HG03135 (cell line): Measurements from ENCODE around the gene PDE6A.

Source experiments
- ATAC-seq: cut with Tn5 transposase; IDR thresholded peaks from one replicate; pipeline ENCODE4 v1.9.1; 2021; ENCODE audit warnings: mild to moderate bottlenecking, moderate library complexity; ENCODE audit not compliant: unreplicated experiment

Gene PDE6A

DNA sequence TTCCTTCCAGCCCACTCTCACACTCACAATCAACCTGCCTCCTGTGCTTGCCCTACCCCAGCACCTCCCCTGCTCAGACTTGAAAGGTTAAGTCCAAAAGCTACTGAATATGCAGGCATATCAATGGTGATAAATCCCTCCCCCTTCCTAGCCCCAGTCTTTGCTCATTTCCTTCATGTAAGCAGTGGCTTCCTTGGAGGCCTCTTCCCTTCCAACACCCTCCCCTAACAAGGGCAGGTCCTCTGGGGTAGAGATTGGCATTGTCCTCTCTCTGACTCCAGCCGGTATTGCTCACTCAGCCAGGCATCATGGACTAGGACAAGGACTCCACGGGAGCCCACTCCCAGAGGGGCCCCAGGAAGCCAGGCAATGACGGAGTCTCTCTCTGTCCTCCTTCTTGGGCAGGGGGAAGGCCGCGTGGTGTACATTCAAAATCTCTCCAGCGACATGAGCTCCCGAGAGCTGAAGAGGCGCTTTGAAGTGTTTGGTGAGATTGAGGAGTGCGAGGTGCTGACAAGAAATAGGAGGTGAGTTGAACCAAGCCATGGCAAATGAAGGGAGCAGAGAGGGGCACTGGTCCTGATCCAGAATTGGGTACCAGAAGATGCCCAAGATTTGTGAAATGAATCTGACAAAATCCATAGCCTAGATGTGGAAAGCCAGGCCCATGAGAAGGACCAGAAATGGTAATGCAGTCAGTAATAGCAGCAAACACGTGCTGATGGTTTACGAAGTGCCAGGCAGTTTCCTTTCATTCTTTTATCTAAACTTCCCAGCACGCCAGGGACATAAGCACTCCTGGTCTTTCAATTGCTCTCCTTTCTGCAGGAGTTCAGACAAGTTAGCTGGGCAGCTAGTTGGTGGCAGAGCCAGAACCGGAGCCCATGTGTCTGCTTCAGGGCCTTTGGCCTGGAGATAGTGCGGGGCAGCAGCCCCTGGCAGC, 102.5 kb downstream of the PDE6A start:
- no peak for ATAC-seq

DNA sequence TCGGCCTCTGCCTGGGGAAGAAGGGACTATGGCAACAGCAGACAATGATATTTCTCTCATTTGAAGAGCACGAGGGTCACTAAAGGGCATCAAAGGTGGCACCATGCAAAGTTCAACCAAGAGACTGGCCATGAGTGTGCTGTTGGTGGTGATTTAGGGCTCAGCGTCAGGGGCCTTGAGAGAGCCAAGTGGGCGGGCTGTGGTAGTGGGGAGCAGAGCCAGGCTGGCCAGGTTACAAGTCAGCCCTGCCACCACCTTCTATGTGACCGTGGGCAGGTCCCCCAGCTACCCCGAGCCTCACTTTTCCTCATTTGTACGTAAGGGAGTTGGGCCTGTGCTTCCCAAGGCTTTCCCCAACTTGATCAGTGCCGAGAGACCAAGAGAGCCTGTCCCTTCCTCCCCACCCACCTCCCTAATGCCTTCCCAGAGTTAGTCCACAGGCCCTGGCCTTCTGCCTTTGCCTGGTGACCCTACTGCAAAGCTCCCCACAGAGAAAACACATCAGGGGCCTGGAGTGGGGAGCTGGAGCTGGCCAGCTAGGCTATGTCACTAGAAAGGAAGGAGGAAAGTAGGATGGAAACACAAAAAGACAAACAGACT, 104.3 kb downstream of the PDE6A start:
- no peak for ATAC-seq

DNA sequence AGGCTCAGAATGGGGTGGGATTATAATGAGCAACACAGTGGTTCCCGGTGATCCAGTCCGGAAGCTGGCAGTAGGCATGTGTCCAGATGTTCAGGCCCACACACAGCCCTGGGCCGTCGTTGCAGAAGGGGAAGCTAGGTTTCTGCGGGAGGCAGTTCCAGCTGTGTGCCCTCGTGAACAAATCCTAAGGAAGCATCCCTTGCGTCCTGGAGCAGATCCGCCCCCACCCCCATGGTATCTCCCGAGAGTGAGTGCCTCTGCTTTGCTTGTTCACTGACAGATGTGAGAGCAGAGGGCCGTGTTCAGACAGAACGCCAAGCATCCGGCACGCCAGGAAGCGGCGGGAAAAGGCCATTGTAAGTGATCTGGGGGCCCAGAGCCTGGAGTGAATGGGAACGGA, 104.8 kb downstream of the PDE6A start:
- ATAC-seq = no peak

DNA sequence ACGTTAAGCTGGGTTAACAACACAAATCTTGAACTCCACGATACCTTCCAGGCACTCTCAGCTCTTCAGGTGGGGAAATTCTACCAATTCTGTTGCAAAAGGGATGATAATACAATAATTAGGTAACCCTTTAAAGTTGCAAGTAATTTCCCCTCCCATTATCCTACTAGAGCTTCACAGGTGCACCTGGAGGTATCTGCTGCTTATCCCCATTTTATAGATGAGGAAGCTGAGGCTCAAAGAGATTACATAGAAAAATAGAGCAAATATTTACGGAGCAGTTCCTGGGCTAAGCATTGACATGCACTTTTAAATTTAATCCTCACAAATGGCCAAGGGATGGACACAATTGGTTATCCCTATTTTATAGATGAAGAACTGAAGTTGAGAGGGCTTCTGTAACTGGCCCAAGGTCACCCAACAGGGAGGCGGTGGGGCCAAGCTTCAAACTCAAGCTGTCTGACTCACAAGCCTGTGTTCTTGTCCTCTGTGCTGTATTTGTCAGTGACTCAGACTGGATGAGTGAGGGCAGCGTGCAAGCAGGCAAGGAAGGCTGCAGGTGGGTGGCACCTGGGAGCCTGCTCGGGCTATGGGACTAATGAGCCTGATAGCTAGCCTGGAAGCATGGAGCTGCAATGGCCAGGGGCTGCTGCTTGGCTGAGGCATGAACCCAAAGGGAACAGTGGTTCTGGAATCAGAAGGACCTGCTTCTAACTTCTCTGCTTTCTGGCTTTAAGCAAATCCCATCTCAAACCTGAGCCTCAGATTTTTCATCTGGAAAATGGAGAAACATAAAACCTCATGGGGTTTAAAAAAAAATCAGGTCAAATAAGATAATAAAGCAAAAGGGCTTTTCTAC, 105.5 kb downstream of the PDE6A start:
- ATAC-seq = no peak

DNA sequence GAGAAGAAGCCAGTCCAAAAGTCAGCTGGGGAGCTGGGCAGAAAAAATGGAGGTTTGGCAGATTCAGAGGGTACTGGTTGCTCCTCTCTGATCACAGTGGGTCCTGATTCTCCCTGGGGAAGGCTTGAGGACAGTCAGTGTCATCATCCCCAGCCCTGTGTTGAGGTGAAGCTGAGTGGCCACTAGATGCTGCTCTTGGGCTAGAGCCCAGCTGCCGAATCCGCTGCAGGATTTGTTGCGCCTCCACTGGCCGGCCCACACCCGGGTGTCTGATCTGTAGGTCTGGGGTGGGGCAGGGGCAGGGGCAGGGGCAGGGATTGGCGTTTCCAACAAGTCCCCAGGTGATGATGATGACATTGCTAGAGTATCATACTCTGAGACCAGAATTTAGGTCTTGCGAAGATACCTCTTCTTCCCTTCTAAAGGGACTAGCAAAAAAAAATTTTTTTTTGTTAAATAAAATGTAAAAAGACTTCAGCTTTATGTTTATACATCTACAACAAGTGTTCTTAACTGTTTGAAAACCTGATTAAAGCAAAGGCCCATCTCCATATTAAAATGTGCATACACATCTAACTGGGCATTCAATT, 106.8 kb downstream of the PDE6A start:
- ATAC-seq = no peak

DNA sequence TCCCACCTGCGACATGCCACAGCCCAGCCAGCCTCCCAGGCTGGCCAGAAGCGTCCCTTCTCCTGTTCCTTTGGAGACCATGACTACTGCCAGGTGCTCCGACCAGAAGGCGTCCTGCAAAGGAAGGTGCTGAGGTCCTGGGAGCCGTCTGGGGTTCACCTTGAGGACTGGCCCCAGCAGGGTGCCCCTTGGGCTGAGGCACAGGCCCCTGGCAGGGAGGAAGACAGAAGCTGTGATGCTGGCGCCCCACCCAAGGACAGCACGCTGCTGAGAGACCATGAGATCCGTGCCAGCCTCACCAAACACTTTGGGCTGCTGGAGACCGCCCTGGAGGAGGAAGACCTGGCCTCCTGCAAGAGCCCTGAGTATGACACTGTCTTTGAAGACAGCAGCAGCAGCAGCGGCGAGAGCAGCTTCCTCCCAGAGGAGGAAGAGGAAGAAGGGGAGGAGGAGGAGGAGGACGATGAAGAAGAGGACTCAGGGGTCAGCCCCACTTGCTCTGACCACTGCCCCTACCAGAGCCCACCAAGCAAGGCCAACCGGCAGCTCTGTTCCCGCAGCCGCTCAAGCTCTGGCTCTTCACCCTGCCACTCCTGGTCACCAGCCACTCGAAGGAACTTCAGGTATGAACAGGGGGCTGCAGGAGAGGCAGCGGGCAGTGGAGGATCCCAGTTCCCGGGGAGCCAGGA, 108.0 kb downstream of the PDE6A start:
- ATAC-seq = no peak

DNA sequence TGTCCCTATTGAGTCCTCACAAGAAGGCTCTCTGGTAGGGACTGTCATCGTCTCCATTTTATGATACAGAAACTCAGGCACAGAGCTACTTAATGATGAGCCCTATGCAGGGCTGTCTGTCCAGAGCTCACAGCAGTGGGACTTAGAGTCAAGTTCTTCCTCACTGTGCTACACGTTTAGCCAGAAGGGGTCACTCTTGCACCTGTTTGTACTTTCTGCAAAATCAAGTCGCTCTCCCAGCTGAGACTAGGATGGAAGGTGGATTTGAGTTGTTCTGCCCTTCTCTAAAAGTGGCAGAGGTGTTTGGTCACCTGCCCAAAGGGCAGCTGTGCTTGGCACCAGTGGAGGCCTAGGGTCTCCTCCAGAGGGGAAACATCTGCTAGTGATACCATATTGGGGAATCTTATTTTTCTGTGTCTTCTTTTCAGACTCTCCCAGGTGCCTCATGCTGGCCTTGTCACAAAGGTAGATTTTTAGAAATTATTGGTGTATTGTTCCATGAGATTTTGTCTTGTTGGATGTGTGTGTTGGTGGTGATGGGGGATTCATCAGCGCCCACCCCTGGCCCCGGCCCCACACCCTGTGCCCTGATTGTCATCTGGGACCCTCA, 110.2 kb downstream of the PDE6A start:
- no peak for ATAC-seq

DNA sequence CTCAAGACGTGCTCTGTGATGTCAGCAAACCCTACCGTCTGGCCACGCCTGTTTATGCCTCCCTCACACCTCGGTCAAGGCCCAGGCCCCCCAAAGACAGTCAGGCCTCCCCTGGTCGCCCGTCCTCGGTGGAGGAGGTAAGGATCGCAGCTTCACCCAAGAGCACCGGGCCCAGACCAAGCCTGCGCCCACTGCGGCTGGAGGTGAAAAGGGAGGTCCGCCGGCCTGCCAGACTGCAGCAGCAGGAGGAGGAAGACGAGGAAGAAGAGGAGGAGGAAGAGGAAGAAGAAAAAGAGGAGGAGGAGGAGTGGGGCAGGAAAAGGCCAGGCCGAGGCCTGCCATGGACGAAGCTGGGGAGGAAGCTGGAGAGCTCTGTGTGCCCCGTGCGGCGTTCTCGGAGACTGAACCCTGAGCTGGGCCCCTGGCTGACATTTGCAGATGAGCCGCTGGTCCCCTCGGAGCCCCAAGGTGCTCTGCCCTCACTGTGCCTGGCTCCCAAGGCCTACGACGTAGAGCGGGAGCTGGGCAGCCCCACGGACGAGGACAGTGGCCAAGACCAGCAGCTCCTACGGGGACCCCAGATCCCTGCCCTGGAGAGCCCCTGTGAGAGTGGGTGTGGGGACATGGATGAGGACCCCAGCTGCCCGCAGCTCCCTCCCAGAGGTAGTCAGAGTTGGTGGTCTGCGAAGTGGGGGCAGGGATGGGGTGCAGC, 111.3 kb downstream of the PDE6A start:
- no peak for ATAC-seq

DNA sequence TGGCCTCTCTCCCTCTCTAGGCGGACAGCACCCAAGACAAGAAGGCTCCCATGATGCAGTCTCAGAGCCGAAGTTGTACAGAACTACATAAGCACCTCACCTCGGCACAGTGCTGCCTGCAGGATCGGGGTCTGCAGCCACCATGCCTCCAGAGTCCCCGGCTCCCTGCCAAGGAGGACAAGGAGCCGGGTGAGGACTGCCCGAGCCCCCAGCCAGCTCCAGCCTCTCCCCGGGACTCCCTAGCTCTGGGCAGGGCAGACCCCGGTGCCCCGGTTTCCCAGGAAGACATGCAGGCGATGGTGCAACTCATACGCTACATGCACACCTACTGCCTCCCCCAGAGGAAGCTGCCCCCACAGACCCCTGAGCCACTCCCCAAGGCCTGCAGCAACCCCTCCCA, 112.0 kb downstream of the PDE6A start:
- ATAC-seq = no peak

DNA sequence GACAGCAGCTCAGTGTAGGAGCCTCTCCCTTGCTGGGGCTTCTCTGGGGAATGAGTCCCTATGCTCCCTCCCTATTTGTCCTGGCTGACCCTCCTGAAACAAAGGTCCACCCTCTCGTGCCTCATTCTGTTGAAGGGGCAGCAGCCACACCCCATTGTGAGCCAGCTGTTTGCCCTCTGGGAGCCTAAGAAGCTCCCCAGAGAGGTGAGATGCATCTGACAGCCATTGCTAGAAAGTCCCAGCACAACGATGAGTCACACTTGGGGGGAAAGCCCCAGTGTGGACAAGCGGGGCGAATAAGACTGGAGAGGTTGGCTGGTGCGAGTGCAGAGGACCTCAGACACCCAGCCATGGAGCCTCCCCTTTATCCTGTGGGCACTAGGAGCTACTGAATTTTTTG, 113.1 kb downstream of the PDE6A start:
- ATAC-seq = peak; percentile 70

DNA sequence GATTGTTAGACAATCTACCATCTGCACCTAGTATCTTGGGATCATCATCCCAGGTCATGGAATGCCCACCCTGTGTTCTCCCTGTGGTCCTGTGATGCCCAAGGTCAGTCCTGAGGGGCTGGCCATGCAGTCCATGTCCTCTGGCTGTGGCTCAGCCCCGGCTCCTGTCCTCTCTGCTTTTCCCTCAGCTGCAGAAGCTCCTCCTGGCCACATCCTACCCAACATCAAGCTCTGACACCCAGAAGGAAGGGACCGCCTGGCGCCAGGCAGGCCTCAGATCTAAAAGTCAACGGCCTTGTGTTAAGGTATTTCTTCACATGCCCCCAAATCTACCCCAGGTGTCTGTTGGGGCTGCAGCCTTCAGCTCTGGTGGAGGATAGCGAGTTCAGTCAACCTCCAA, 114.0 kb downstream of the PDE6A start:
- ATAC-seq = no peak

DNA sequence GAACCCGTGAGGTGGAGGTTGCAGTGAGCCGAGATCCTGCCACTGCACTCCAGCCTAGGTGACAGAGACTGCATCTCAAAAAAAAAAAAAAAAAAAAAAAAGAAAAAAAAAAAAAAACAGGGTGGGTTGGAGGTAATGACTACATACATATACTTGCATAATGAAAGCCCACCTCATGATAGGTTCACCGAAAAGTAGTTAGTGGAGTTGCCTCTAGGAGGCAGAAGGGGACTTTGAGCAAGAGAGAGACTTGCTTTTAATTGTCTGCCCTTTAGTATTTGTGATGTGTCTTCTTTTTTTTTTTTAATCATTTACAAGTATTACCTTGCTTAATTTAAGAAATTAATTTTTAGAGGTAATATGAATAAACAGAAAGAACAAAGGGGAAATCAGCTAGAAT, 114.6 kb downstream of the PDE6A start:
- no peak for ATAC-seq

DNA sequence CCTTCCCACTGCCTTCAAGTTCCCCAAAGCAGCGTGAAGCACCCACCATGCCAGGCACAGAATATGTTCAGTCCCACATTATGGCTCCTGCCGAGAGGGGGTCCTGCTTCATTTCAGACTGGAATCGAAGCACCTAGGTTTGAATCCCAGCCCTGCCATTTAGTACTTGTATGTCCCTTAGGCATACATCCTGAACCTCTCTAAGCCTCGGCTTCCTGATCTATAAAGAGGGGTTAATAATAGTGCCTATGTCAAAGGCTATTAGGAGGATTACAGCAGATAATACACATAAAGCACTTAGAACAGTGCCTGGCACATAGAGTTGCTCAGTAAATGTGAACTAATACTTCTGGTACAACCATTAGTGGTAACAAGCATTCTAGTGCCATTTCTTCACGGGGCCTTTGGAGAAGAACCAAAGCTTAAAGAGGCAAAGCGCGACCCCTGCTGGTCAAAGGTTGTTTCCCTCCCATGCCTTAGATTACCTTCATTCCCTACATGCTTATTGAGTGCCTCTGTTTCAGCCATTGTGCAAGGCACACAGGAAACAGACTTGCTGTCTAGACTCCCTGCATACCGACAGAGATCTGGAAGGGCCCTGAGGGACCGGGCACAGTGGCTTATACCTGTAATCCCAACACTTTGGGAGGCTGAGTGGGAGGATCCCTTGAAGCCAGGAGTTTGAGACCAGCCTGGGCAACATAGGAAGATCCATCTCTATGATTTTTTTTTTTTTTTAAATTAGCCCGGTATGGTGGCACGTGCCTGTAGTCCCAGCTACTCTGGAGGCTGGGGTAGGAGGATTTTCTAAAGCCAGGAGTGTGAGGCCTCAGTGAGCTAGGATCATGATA, 116.2 kb downstream of the PDE6A start:
- peak; percentile 54 for ATAC-seq

DNA sequence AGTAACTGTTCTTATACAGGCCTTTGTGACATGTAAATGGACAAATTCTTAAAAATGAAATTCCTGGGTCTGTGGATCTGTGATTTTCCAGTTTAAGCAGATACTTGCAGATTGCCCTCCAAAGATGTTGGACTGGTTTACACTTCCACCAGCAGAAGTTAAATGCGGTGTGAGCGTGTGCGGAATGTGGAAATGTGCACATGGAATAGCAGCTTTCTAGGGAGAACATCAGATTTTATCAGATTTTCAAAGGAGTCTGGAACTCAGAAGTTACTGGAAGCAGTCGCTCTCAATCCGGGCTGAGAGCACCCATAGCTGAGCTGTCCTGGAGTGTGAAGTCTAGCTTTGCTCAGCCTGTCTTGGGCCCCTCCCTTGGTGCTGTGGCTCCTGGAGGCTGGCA, 117.0 kb downstream of the PDE6A start:
- no peak for ATAC-seq

DNA sequence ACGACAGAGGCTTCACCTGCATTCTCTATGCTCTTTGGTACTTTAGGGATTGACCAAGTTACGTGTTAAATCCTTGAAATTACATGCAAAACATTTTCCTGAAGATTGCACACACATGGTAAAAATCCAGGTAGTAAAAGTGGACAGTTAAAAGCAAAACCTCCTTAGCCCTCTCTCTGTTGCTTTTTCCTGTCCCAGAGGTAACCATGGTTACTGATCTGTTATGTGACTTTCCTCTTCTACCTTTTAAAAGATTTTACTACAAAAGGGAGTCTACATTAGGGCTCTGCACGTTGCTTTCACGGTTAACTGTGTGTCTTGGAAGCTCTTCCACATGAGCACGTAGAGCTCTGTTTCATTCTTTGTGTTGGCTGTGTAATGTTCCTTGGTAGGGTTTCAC, 117.5 kb downstream of the PDE6A start:
- ATAC-seq = no peak

DNA sequence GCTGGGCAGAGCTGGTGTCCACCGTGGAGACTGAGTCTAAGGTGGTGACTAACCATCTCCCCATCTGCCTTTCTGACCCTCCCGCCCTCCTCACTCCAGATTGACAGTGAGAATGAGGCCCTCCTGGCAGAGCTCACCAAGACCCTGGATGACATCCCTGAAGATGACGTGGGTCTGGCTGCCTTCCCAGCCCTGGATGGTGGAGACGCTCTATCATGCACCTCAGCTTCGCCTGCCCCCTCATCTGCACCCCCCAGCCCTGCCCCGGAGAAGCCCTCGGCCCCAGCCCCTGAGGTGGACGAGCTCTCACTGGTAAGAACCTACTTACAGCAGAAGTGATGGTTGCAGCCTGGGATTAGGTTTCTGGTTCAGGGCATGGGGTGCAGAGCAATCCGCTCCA, 118.0 kb downstream of the PDE6A start:
- no peak for ATAC-seq

DNA sequence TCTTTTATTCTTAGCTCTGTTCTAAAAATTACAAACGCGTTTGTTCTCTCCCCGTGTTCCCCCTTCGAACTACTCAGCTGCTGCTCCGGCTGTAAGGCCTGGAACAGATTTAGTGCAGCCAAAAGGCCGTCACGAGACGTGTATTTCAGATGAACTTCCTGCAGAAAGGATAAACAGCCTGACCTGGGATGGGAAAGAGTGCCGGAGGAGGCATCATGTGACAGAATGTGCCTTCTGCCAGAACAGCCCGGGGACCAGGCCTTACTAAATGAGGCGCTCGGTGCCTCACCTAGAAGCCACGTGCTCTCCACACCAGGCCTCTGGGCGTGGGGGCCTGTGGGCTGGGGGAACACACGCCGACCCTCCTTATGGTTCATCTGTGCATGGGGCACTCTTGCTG, 119.7 kb downstream of the PDE6A start:
- no peak for ATAC-seq

DNA sequence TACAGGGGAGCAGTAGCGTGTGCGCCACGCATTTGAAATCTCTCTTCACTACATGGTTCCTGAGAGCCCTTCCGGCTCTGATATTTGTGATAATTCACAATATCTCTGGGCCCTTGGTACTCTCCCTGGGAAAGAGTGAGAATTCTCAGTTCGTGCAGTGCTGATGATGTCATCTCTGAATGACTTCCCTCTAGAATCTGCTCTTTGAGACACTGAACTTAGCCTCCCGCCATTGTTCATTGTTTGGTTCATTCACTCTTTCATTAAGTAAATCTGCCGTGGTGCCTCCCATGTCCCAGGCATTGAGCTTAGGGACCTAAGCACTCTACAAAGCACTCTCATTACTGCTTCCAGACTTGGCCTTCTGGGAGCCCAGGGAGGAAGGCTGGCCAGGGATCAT, 120.5 kb downstream of the PDE6A start:
- ATAC-seq = no peak

DNA sequence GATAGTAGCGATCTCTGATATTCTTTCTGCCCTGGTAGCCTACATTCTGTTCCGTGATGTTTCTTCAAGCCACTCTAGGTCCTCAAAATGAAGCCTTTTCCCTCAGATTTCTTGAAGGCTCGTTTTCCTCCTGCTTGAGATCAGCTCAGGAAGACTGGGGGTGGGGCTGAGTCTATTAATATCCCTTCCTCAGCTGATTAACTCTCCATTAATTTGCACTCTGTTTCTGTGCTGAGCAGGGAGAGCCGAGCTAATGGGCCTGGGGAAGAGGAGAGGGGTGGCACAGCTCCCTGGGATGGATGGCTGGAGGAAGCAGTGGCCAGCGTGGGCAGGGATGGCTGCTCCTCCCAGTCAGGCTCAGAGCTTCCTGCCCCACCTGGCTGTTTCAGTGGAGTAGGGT, 121.2 kb downstream of the PDE6A start:
- no peak for ATAC-seq
